Ectodermal cell (in vitro differentiated cells): Measurements from ENCODE around the gene DHFR2.

Experiments used
- H3K27ac ChIP-seq: 2 replicates; pipeline ENCODE4 v1.7.0; 2013; ENCODE audit warnings: mild to moderate bottlenecking, low read depth, low read length; ENCODE audit not compliant: insufficient read depth, poor library complexity, severe bottlenecking
- H3K27me3 ChIP-seq: 2 replicates; pipeline ENCODE4 v1.7.0; 2013; ENCODE audit warnings: mild to moderate bottlenecking, low read length; ENCODE audit not compliant: insufficient read depth, control insufficient read depth, poor library complexity, severe bottlenecking
- H3K36me3 ChIP-seq: one replicate; pipeline ENCODE4 v1.7.0; 2013; ENCODE audit warnings: low read length; ENCODE audit not compliant: control insufficient read depth, insufficient read depth
- H3K4me1 ChIP-seq: one replicate; pipeline ENCODE4 v1.7.0; 2013; ENCODE audit warnings: low read length; ENCODE audit not compliant: control insufficient read depth, insufficient read depth
- H3K4me3 ChIP-seq: 2 replicates; pipeline ENCODE4 v1.7.0; 2013; ENCODE audit warnings: low read depth, low read length, control low read depth; ENCODE audit not compliant: insufficient read depth
- H3K9me3 ChIP-seq: 2 replicates; pipeline ENCODE4 v1.7.0; 2013; ENCODE audit warnings: mild to moderate bottlenecking, low read length, moderate library complexity; ENCODE audit not compliant: control insufficient read depth
- WGBS, 2 experiments: methylation state at CpG; one replicate each; pipeline ENCODE4 v1.1.7; 2013; ENCODE audit warnings: missing lambda C conversion rate in 2 of 2; 5-methylcytosine and 5-hydroxymethylcytosine counted together

DHFR2 gene

DNA sequence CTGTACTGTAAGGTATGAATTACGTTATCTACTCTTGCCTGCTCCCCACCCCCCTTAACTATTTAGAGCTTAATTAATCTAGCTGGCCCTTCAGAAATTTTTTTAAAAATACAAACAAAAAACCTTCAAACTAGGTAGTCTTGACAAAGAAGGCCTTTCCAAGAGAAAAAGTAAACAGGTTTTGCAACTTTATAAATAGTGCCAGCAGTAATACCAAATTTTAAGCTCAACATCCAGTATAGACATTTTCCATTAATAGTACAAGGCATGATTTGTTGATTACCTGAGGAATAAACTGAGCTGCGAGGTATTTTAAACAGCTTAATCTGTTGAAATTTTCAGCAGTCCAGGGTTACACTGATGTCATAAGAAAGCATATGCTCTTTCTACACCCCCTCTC is 54.5 kb downstream of the DHFR2 start:
- Histone ChIP-seq H3K27ac (no peak overlapping the region), H3K9me3 (no peaks in the 10 kb centered on the region), H3K4me1 (no peaks in the 10 kb centered on the region), H3K27me3 (no peaks in the 10 kb centered on the region), H3K36me3 (no peaks in the 10 kb centered on the region), H3K4me3 (no peak overlapping the region)
- 93 to 100% methylated on average over 2 of the region's 2 CpGs for WGBS, 2 experiments
